Left kidney (tissue), 2 donors: ENCODE measurements around the gene RPS6KB2. TPM values are rescaled to one million over a fixed set of nuclear protein-coding genes. Genes with fewer than 3 reads are reported as not detected.
"Not testable (repeated sequence)": the region's sequence is repeated elsewhere in the genome, so short reads cannot be mapped to it uniquely, and the experiment has no call there.

Experiments
- DNase-seq: peaks from one replicate; pipeline ENCODE4 v3.0.0-alpha.2; 2013
- polyA plus RNA-seq: library from polyadenylated mRNA; unstranded; fragments of 120-200 nt; gene quantifications from one replicate; pipeline ENCODE4 v1.2.1, GENCODE V29; 2013; ENCODE audit not compliant: insufficient read length

RPS6KB2 gene
- polyA plus RNA-seq, 1 donor, result 40.4 TPM

DNA sequence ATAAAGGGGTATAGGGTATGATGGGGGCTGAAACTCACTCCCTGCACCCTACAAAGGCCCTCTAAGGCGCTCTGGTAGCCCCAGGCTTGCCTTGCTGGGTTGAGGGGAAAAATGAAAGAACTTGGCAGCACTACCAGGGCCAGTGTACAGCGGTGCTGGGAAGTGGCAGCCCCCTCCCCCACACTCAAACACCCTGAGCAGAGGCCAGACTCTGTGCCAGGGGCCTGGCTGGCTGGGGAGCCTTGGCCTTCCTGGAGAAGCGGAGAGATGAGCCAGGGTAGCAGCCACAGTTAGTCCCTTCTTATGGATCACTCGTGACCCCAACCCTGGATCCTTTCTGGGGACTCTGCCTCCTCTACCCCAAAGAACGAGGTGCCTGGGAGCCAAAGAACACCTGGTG is 38.1 kb downstream of the RPS6KB2 start:
- no peak for DNase-seq

DNA sequence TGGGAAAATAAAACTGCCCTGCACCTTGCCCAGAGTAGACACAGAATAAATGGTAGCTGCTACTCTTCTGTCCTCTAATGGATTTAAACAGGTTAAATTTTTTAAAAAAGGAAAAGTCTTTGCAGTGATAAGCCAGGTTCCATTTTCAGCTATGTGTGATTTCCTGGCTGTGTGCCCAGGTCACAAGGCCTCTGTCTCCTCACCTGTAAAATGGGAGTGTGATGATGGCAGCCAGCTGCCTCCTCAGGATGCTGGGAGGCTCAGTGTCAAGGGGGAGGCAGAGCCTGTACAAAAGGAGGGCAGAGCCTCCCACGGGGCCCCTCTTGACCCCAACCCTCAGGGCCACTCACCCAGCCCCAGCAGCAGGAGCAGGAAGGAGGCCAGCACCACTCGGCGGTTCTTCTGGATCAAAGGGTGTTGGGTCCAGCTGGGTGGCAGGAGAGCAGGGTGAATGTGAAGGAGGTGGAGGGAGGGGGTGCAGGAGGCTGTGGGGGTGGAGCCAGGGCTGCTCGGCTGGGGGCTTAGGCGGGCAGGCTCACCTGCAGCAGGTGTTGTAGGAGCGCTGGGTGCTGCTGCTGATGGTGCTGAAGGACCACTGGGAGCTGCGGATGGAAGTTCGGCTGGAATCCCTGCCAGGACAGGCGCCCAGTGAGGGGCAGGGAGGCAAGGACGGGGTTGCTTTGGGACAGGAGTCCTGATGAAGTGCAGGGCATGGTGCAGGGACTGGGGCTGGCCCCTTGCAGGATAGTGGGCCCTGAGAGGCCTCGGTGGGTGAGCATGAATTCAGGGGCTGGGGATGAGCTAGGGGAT is 38.9 kb downstream of the RPS6KB2 start:
- DNase-seq, result no peak

GRCh38 chr11:67468056-67468455 is 39.8 kb downstream of the RPS6KB2 start:
- DNase-seq, result no peak

- DNase-seq, result no peak
Observed at GRCh38 chr11:67468456-67468758, 40.1 kb downstream of the RPS6KB2 start.

DNA sequence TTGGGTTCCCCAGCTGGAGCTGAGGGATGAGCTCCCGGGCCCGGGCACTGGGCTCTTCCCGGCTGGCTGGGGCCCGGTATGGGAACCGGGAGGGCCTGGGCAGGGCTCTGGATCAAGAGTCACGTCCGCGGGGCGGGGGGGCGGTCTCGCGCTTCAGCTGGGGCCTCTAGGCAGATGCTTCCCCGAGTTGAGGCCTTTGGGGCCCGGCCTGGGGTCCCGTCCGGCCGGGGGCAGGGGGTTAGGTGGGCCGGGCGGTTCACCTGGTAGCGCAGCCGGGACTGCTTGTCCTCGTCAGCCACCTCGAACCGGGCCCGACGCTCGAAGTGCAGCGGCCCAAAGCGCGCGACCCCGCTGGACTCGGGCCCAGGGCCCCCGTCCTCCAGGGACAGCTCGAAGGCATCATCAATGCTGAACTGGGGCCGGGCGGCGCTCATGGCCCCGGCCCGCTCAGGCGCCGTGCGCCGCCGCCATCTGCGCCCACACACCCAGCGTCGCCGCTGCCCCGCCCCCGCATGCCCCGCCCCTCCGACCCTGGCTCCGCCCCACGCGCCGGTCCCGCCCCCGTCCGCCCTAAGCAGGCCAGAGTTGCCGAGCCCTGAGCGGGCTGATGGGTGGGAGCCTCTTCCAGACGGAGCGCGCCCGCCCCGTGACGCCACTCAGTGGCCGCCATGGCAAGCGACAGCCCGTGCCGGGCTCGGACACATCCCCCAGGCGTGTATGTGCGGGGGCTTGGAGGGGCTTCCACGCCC is 40.6 kb downstream of the RPS6KB2 start, which contains the start of gene TMEM134:
TSS of gene TMEM134 (minus strand) at position 493 of the 749 bp plus-strand sequence. CDS start at position 434, 59 bp downstream.
- peak; percentile 89 for DNase-seq

GRCh38 chr11:67469508-67469811 is 41.2 kb downstream of the RPS6KB2 start:
- no peak for DNase-seq

- DNase-seq, result no peak
Observed at GRCh38 chr11:67470337-67471002, 42.2 kb downstream of the RPS6KB2 start.

- DNase-seq, result no peak
Observed at GRCh38 chr11:67472882-67473281, 44.6 kb downstream of the RPS6KB2 start.

DNA sequence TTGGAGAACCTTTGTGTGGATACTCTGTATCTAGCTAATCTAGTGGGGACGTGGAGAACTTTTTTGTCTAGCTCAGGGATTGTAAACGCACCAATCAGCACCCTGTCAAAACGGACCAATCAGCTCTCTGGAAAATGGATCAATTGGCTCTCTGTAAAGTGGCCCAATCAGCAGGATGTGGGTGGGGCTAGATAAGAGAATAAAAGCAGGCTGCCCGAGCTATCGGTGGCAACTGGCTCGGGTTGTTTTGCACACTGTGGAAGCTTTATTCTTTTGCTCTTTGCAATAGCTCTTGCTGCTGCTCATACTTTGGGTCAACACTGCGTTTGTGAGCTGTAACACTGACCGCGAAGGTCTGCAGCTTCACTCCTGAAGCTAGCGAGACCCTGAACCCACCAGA is 48.4 kb downstream of the RPS6KB2 start:
- DNase-seq, result not testable (repeated sequence)

GRCh38 chr11:67477344-67478050 is 49.2 kb downstream of the RPS6KB2 start:
- not testable (repeated sequence) for DNase-seq

GRCh38 chr11:67482275-67482826 is 54.1 kb downstream of the RPS6KB2 start:
- DNase-seq, result no peak

DNA sequence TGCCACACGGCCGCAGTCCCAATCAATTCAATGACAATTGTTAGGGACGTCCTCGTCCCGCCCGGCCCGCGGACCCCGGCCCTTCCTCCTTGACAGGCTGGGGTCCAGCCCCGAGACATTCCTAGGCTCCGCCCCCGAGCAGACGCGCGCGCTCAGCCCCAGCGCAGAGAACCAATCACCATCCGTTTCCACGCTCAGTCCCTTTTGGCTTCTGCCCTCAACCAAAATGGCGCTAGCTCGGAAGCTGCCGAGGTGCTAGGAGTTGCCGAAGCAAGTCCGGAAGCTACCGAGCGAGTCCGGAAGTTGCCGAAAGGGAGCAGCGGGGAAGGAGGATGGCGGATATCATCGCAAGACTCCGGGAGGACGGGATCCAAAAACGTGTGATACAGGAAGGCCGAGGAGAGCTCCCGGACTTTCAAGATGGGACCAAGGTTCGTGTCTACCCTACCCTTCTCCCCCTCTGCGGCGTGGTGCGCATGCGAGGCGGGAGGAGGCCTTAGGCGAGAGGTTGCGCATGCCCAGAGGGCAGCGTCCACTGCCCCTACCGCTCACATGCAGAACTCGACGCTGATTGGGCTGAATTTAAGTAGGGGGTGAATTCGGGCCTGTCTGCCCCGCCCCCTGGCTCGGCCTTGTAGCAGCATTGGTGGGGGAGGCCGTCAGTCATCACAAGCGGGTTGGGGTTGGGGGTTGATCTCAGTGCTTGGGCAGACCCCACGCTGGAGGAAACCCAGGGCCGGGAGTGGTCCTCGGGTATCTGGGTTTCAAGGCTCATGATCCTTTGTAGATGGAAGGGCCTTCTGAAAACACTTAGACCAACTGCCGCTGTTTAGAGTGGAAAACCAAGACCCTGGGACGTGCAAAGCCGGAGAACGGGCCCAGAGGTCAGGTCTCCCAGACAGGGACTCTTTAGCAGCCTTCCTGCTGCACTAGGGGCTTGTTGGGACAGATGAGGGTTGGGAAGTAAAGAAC is 54.8 kb downstream of the RPS6KB2 start, which contains the start of gene AIP:
TSS of gene AIP (plus strand) at position 200 of the 972 bp plus-strand sequence. CDS start at position 333, 133 bp downstream.
- DNase-seq, result peak; percentile 98

GRCh38 chr11:67483831-67484665 is 55.8 kb downstream of the RPS6KB2 start:
- DNase-seq, result no peak

DNA sequence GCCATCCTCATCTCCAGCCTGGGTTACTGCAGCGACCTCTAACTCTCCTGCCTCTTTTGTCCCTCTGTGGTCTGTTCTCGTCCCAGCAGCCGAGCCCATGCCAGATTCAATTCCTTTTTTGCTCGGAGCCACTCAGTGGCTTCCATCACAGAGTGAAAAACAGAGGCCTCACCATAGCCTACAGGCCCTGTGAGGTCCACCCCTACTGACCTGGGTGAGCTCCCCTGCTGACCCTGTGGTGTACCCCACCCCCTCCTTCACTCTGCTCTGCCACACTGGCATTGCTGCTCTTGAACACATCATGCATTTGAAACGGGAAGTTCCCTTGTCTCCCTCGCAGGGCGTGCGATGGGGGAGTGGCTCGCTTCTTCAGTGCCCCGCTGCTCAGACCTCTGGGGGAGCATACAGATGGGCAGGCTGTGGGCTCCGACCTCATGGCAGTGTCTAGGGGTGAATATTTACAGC is 56.6 kb downstream of the RPS6KB2 start:
- DNase-seq, result no peak

Other genes with a start within 250 kb of the RPS6KB2 start
- 52.4 TPM for gene GRK2, start 162.0 kb upstream of the RPS6KB2 start, polyA plus RNA-seq
- 35.5 TPM for gene ANKRD13D, start 139.2 kb upstream of the RPS6KB2 start, polyA plus RNA-seq
- gene SSH3, start 125.0 kb upstream of the RPS6KB2 start, polyA plus RNA-seq, result 22.8 TPM
- 25.2 TPM for gene POLD4, start 74.9 kb upstream of the RPS6KB2 start, polyA plus RNA-seq
- gene CLCF1, start 54.9 kb upstream of the RPS6KB2 start, polyA plus RNA-seq, result 7.0 TPM
- gene RAD9A, start 36.5 kb upstream of the RPS6KB2 start, polyA plus RNA-seq, result 29.6 TPM
- gene PPP1CA, start 26.6 kb upstream of the RPS6KB2 start, polyA plus RNA-seq, result 154 TPM
- 8.2 TPM for gene TBC1D10C, start 24.4 kb upstream of the RPS6KB2 start, polyA plus RNA-seq
- 4.4 TPM for gene CARNS1, start 12.8 kb upstream of the RPS6KB2 start, polyA plus RNA-seq
- gene PTPRCAP, start 9.2 kb downstream of the RPS6KB2 start, polyA plus RNA-seq, result 2.6 TPM
- 55.3 TPM for gene CORO1B, start 15.0 kb downstream of the RPS6KB2 start, polyA plus RNA-seq
- not detected for gene GPR152, start 24.2 kb downstream of the RPS6KB2 start, polyA plus RNA-seq
- gene CABP4, start 26.9 kb downstream of the RPS6KB2 start, polyA plus RNA-seq, result 1.0 TPM
- 39.4 TPM for gene TMEM134, start 40.8 kb downstream of the RPS6KB2 start, polyA plus RNA-seq
- 51.8 TPM for gene AIP, start 54.5 kb downstream of the RPS6KB2 start, polyA plus RNA-seq
- gene PITPNM1, start 76.9 kb downstream of the RPS6KB2 start, polyA plus RNA-seq, result 28.6 TPM
- 32.8 TPM for gene CDK2AP2, start 79.7 kb downstream of the RPS6KB2 start, polyA plus RNA-seq
- 0.35 TPM for gene CABP2, start 95.0 kb downstream of the RPS6KB2 start, polyA plus RNA-seq
- 672 TPM for gene GSTP1, start 155.3 kb downstream of the RPS6KB2 start, polyA plus RNA-seq
- gene NDUFV1, start 178.4 kb downstream of the RPS6KB2 start, polyA plus RNA-seq, result 209 TPM
- gene NUDT8, start 201.4 kb downstream of the RPS6KB2 start, polyA plus RNA-seq, result 3.8 TPM
- gene TBX10, start 211.3 kb downstream of the RPS6KB2 start, polyA plus RNA-seq, result not detected
- 22.2 TPM for gene ACY3, start 222.2 kb downstream of the RPS6KB2 start, polyA plus RNA-seq
- 2.8 TPM for gene ALDH3B2, start 246.1 kb downstream of the RPS6KB2 start, polyA plus RNA-seq